ENCODE measurements around the gene HOXB9.

The HOXB9 gene

DNA sequence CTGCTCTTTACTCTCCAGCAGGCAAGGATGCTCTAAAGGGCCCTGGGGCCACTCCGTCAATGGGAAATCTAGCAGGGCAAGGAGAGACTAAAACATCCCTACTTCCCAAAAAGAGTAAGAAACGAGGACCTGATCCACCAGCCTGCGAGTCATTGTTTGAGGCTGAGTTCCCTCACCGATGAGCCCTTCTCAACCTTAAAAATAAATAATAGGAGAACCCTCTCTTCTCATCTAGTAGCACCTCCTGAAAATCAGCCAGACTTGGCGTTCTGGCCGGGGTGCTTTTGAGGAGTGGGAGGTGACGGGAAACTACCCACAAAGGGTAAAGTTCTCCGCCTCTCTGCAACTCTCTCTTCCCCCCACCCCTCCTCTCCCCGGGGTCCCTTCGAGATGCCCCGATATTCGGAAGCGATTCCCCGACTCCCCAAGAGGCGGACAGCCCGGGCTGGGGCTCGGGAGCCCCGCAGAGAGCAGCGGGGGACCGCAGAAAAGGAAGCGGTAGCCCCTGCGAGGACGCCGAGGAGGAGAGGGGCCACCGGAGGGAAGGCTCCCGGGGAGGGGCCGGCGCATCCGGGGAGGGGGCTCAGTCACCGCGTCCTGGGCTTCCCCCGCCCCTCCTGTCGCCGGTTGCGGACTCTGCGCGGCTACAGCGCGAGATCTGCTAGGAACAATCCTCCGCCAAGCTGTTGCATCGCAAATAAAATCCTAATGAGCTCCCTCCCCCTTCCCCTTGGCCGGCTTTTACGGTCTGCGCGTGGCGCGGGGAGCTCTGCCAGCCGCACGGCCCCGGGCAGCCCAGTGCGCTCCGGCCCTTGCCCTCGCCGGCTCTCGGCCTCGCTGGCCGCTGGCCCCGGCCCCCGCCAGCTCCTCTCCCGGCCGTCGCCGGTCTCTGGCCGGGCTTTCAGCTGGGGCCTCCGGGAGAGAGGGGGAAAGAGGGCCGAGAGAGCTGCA lies 1.3 kb downstream of the HOXB9 start:
- H3K27ac ChIP-seq (ENCODE audit: poor library complexity, severe bottlenecking), result peak overlapping the region; percentile 33
- no peak for TF ChIP-seq CTCF (IDR thresholded peaks at IDR 0.05; ENCODE audit: poor library complexity, severe bottlenecking)
- no peak for DNase-seq (ENCODE audit: low spot score)
- peak overlapping the region; percentile 57 for H3K4me3 ChIP-seq (ENCODE audit: severe bottlenecking)
- H3K4me1 ChIP-seq (ENCODE audit: insufficient read depth, poor library complexity, severe bottlenecking), result no peaks in the 10 kb centered on the region
- no peaks in the 10 kb centered on the region for H3K36me3 ChIP-seq (ENCODE audit: low read depth)
- H3K9me3 ChIP-seq (ENCODE audit: severe bottlenecking), result no peaks in the 10 kb centered on the region
- H3K27me3 ChIP-seq (ENCODE audit: insufficient read depth, poor library complexity, severe bottlenecking), result peaks cover 64% of the 10 kb centered on the region
- peak; percentile 23 for ATAC-seq (ENCODE audit: low read depth)

GRCh38 chr17:48624118-48624517 lies 2.0 kb downstream of the HOXB9 start:
- Histone ChIP-seq H3K4me3 (ENCODE audit: severe bottlenecking) (no peak overlapping the region), H3K27me3 (ENCODE audit: insufficient read depth, poor library complexity, severe bottlenecking) (peaks cover 68% of the 10 kb centered on the region), H3K27ac (ENCODE audit: poor library complexity, severe bottlenecking) (no peak overlapping the region), H3K9me3 (ENCODE audit: severe bottlenecking) (no peaks in the 10 kb centered on the region), H3K4me1 (ENCODE audit: insufficient read depth, poor library complexity, severe bottlenecking) (no peaks in the 10 kb centered on the region), H3K36me3 (ENCODE audit: low read depth) (no peaks in the 10 kb centered on the region)
- ATAC-seq (ENCODE audit: low read depth), result no peak
- no peak for DNase-seq (ENCODE audit: low spot score)
- TF ChIP-seq CTCF (IDR thresholded peaks at IDR 0.05; ENCODE audit: poor library complexity, severe bottlenecking), result no peak

GRCh38 chr17:48623583-48623982 lies 2.6 kb downstream of the HOXB9 start:
- no peak overlapping the region for H3K27ac ChIP-seq (ENCODE audit: poor library complexity, severe bottlenecking)
- H3K4me1 ChIP-seq (ENCODE audit: insufficient read depth, poor library complexity, severe bottlenecking), result no peaks in the 10 kb centered on the region
- H3K4me3 ChIP-seq (ENCODE audit: severe bottlenecking), result no peak overlapping the region
- DNase-seq (ENCODE audit: low spot score) (no peak), ATAC-seq (ENCODE audit: low read depth) (no peak)
- no peaks in the 10 kb centered on the region for H3K36me3 ChIP-seq (ENCODE audit: low read depth)
- no peaks in the 10 kb centered on the region for H3K9me3 ChIP-seq (ENCODE audit: severe bottlenecking)
- TF ChIP-seq CTCF (IDR thresholded peaks at IDR 0.05; ENCODE audit: poor library complexity, severe bottlenecking), result no peak
- H3K27me3 ChIP-seq (ENCODE audit: insufficient read depth, poor library complexity, severe bottlenecking), result peaks cover 68% of the 10 kb centered on the region

DNA sequence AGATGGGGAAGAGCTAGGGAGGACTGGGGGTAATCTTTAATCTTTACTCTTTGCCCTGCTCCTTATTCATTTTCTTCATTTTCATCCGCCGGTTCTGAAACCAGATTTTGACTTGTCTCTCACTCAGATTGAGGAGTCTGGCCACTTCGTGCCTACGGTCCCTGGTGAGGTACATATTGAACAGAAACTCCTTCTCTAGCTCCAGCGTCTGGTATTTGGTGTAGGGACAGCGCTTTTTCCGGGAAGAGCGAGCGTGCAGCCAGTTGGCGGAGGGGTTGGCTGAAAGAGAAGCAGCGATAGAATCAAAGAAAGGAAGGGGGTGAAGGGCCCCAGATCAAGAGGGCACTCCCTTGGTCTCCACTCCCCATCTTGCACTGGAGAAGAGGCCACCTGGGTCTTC lies 3.3 kb downstream of the HOXB9 start:
- ATAC-seq (ENCODE audit: low read depth), result no peak
- no peaks in the 10 kb centered on the region for H3K9me3 ChIP-seq (ENCODE audit: severe bottlenecking)
- TF ChIP-seq CTCF (IDR thresholded peaks at IDR 0.05; ENCODE audit: poor library complexity, severe bottlenecking), result no peak
- DNase-seq (ENCODE audit: low spot score), result no peak
- H3K36me3 ChIP-seq (ENCODE audit: low read depth), result no peaks in the 10 kb centered on the region
- H3K4me3 ChIP-seq (ENCODE audit: severe bottlenecking), result no peak overlapping the region
- H3K4me1 ChIP-seq (ENCODE audit: insufficient read depth, poor library complexity, severe bottlenecking), result peaks cover 4% of the 10 kb centered on the region
- H3K27me3 ChIP-seq (ENCODE audit: insufficient read depth, poor library complexity, severe bottlenecking), result peaks cover 68% of the 10 kb centered on the region
- no peak overlapping the region for H3K27ac ChIP-seq (ENCODE audit: poor library complexity, severe bottlenecking)

Data from RWPE2 (cell line).